ENCODE results near the gene ATAD2B.

DNA sequence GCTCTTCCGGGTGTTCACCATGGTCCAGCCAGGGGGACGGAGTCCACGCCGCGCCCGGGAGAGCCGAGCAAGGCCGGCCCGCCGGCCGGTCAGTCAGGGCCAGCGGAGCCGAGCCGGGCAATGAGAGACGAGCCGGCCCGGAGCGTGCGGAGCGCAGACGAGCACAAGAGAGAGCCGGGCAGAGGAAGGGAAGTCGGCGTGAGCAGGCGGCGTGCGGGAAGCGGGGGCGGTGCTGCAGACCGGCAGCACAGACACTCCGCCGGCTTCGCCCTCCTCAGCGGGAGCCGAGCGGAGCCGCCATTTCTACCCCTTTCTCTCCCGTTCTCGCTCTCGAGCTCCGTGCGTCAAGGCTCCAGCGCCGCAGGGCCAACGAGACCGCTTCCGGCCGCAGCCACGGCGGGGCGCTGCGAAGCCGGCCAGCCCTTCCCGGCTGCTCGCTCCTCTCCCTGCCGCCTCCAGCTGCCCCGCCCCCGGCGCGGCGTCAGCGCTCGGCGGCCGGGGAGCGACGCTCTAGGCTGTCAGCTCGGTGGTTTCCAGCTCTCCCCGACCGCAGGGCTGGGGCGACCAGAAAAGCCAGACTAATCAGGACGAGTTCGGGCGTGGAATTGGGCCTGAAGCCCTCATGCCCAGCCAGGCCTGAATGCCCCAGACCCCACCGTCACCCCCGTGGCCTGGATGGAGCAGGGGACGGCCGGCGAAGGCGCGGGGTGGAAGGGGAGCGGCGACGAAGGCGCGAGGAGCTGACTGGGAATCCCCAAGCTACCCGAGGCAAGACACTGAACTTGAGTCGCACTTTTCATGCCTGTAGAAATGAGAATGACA lies at the start of gene ATAD2B:
- TF ChIP-seq, protein P1, sequence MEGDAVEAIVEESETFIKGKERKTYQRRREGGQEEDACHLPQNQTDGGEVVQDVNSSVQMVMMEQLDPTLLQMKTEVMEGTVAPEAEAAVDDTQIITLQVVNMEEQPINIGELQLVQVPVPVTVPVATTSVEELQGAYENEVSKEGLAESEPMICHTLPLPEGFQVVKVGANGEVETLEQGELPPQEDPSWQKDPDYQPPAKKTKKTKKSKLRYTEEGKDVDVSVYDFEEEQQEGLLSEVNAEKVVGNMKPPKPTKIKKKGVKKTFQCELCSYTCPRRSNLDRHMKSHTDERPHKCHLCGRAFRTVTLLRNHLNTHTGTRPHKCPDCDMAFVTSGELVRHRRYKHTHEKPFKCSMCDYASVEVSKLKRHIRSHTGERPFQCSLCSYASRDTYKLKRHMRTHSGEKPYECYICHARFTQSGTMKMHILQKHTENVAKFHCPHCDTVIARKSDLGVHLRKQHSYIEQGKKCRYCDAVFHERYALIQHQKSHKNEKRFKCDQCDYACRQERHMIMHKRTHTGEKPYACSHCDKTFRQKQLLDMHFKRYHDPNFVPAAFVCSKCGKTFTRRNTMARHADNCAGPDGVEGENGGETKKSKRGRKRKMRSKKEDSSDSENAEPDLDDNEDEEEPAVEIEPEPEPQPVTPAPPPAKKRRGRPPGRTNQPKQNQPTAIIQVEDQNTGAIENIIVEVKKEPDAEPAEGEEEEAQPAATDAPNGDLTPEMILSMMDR (conservative IDR thresholded peaks at IDR 0.05; ENCODE audit: low read depth, low read length): peak; percentile 93
- TF ChIP-seq POLR2A (IDR thresholded peaks at IDR 0.05; ENCODE audit: low read depth, low read length): peak; percentile 86
- TF ChIP-seq RCOR1 (IDR thresholded peaks at IDR 0.05; ENCODE audit: insufficient replicate concordance, low read length): peak; percentile 16
- peak; percentile 71 for TF ChIP-seq SMC3 (IDR thresholded peaks at IDR 0.05; ENCODE audit: low read depth, low read length)
- peak; percentile 97; the same call in 1 of the 2 replicates for TF ChIP-seq MAZ (IDR thresholded peaks at IDR 0.05; ENCODE audit: borderline replicate concordance, low read depth, low read length)
- TF ChIP-seq RAD21 (IDR thresholded peaks at IDR 0.05; ENCODE audit: low read length): peak; percentile 86
- TF ChIP-seq NFE2L2 (IDR thresholded peaks at IDR 0.05; ENCODE audit: low read depth, low read length): no peak
- TF ChIP-seq, protein P2, sequence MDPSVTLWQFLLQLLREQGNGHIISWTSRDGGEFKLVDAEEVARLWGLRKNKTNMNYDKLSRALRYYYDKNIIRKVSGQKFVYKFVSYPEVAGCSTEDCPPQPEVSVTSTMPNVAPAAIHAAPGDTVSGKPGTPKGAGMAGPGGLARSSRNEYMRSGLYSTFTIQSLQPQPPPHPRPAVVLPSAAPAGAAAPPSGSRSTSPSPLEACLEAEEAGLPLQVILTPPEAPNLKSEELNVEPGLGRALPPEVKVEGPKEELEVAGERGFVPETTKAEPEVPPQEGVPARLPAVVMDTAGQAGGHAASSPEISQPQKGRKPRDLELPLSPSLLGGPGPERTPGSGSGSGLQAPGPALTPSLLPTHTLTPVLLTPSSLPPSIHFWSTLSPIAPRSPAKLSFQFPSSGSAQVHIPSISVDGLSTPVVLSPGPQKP (IDR thresholded peaks at IDR 0.05; ENCODE audit: borderline replicate concordance, low read depth, low read length): no peak
- 0 out of 2 replicates have a peak, but pooled peaks have one; percentile 0 for TF ChIP-seq MAFK (IDR thresholded peaks at IDR 0.05; ENCODE audit: low read depth, low read length)
- TF ChIP-seq CHD1 (IDR thresholded peaks at IDR 0.05; ENCODE audit: low read depth, low read length): 0 out of 2 replicates have a peak, but pooled peaks have one; percentile 87
- TF ChIP-seq RFX5 (IDR thresholded peaks at IDR 0.05; ENCODE audit: low read depth, low read length): no peak
